Muscle layer of duodenum (tissue), 2 donors: ENCODE data around the gene PCDHA2.
"Not testable (repeated sequence)": the region's sequence is repeated elsewhere in the genome, so short reads cannot be mapped to it uniquely, and the experiment has no call there.

Experiments used
- H3K27ac ChIP-seq: one replicate; pipeline ENCODE4 v1.7.0; 2013; ENCODE audit warnings: mild to moderate bottlenecking, low read length
- H3K27me3 ChIP-seq: one replicate; pipeline ENCODE4 v1.7.0; 2013; ENCODE audit warnings: low read depth, mild to moderate bottlenecking, control low read depth, low read length
- H3K36me3 ChIP-seq, 2 donors: one replicate each; pipeline ENCODE4 v1.7.0; 2013; ENCODE audit warnings: low read length in 2 of 2, control low read depth in 1 of 2, mild to moderate bottlenecking in 1 of 2; ENCODE audit not compliant: insufficient read depth in 2 of 2, control insufficient read depth in 1 of 2
- H3K4me1 ChIP-seq, 2 donors: one replicate each; pipeline ENCODE4 v1.7.0; 2013; ENCODE audit warnings: low read length in 2 of 2, mild to moderate bottlenecking in 2 of 2, control low read depth in 1 of 2, moderate library complexity in 1 of 2; ENCODE audit not compliant: insufficient read depth in 2 of 2, control insufficient read depth in 1 of 2
- H3K4me3 ChIP-seq, 2 donors: one replicate each; pipeline ENCODE4 v1.7.0; 2013; ENCODE audit warnings: low read length in 2 of 2, low read depth in 1 of 2, mild to moderate bottlenecking in 1 of 2
- H3K9me3 ChIP-seq, 2 donors: one replicate each; pipeline ENCODE4 v1.7.0; 2013; ENCODE audit warnings: low read length in 2 of 2, control low read depth in 1 of 2, mild to moderate bottlenecking in 1 of 2; ENCODE audit not compliant: control insufficient read depth in 1 of 2
- donor health status: healthy.

Gene PCDHA2

DNA sequence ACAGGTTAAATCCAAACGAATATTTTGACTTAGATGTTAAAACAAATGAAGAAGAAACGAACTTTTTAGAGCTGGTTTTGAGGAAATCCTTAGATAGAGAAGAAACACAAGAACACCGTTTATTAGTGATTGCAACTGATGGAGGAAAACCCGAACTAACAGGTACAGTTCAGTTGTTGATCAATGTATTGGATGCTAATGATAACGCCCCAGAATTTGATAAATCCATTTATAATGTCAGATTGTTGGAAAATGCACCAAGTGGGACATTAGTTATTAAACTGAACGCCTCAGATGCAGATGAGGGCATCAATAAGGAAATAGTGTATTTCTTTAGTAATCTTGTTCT lies 27.6 kb downstream of the PCDHA2 start:
- Histone ChIP-seq H3K27me3 (no peaks in the 10 kb centered on the region), H3K27ac (no peak overlapping the region), H3K4me3 (no peak overlapping the region), H3K4me1 (no peaks in the 10 kb centered on the region), H3K36me3 (no peaks in the 10 kb centered on the region), H3K9me3 (peaks cover 0 to 20% of the 10 kb centered on the region in 2 donors)

DNA sequence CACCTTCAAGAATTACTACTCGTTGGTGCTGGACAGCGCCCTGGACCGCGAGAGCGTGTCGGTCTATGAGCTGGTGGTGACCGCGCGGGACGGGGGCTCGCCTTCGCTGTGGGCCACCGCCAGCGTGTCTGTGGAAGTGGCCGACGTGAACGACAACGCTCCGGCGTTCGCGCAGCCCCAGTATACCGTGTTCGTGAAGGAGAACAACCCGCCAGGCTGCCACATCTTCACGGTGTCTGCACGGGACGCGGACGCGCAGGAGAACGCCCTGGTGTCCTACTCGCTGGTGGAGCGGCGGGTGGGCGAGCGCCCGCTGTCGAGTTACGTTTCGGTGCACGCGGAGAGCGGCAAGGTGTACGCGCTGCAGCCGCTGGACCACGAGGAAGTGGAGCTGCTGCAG lies 28.3 kb downstream of the PCDHA2 start:
- H3K27ac ChIP-seq, H3K36me3 ChIP-seq, H3K4me1 ChIP-seq, H3K27me3 ChIP-seq: not testable (repeated sequence)
- Histone ChIP-seq H3K9me3 (peaks cover 0 to 24% of the 10 kb centered on the region in 2 donors), H3K4me3 (peak overlapping the region in 1 of 2 donors; percentile 24)

DNA sequence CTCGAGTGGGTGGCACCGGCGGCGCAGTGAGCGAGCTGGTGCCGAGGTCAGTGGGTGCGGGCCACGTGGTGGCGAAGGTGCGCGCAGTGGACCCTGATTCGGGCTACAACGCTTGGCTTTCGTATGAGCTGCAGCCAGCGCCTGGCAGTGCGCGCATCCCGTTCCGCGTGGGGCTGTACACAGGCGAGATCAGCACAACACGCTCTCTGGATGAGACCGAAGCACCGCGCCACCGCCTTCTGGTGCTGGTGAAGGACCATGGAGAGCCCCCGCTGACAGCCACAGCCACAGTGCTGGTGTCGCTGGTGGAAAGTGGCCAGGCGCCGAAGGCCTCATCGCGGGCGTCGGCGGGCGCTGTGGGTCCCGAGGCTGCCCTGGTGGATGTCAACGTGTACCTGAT lies 28.8 kb downstream of the PCDHA2 start:
- no peaks in the 10 kb centered on the region for H3K27me3 ChIP-seq
- peaks cover 0 to 29% of the 10 kb centered on the region in 2 donors for H3K9me3 ChIP-seq
- H3K36me3 ChIP-seq: no peaks in the 10 kb centered on the region
- no peaks in the 10 kb centered on the region for H3K4me1 ChIP-seq
- H3K4me3 ChIP-seq: peak overlapping the region in 1 of 2 donors; percentile 24
- no peak overlapping the region for H3K27ac ChIP-seq

DNA sequence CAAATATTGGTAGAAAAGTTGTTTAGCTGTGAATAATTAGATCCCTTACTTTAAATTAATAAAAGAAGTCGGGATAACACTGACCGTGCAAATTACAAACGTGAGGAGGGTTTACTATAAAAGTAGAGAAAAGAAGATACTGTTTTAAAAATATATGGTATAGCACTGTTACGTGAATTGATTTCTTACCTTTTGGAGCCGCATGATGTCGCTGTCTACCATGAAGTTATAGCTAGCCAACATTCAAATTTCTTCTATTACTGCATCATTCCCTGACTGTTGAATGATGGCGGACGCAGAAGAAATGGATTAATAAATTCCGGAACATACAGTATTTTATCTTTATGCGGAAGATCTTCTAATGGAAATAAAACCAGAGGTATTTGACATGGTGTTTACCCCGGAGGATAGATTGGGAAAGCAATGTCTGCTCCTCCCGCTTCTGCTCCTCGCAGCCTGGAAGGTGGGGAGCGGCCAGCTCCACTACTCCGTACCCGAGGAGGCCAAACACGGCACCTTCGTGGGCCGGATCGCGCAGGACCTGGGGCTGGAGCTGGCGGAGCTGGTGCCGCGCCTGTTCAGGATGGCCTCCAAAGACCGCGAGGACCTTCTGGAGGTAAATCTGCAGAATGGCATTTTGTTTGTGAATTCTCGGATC lies 33.2 kb downstream of the PCDHA2 start, which contains the start of gene PCDHA6:
Gene PCDHA6 (plus strand): TSS at position 257 of the 658 bp plus-strand sequence. CDS start 132 bp downstream, at position 389.
- peaks cover 7 to 37% of the 10 kb centered on the region in 2 donors for H3K9me3 ChIP-seq
- no peak within 1 kb of the TSS for H3K27ac ChIP-seq
- H3K4me3 ChIP-seq: peak within 1 kb of the TSS in 1 of 2 donors; percentile 44
- H3K27me3 ChIP-seq: no peaks in the 10 kb centered on the region
- no peaks in the 10 kb centered on the region for H3K36me3 ChIP-seq
- H3K4me1 ChIP-seq: no peaks in the 10 kb centered on the region

DNA sequence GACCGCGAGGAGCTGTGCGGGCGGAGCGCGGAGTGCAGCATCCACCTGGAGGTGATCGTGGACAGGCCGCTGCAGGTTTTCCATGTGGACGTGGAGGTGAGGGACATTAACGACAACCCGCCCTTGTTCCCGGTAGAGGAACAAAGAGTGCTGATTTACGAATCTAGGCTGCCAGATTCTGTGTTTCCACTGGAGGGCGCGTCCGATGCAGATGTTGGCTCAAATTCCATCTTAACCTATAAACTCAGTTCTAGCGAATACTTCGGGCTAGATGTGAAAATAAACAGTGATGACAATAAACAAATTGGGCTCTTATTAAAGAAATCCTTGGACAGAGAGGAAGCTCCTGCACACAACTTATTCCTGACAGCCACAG lies 33.7 kb downstream of the PCDHA2 start:
- H3K4me3 ChIP-seq: peak overlapping the region in 1 of 2 donors; percentile 44
- H3K4me1 ChIP-seq: no peaks in the 10 kb centered on the region
- H3K27me3 ChIP-seq: no peaks in the 10 kb centered on the region
- H3K27ac ChIP-seq: no peak overlapping the region
- H3K9me3 ChIP-seq: peaks cover 7 to 33% of the 10 kb centered on the region in 2 donors
- no peaks in the 10 kb centered on the region for H3K36me3 ChIP-seq

DNA sequence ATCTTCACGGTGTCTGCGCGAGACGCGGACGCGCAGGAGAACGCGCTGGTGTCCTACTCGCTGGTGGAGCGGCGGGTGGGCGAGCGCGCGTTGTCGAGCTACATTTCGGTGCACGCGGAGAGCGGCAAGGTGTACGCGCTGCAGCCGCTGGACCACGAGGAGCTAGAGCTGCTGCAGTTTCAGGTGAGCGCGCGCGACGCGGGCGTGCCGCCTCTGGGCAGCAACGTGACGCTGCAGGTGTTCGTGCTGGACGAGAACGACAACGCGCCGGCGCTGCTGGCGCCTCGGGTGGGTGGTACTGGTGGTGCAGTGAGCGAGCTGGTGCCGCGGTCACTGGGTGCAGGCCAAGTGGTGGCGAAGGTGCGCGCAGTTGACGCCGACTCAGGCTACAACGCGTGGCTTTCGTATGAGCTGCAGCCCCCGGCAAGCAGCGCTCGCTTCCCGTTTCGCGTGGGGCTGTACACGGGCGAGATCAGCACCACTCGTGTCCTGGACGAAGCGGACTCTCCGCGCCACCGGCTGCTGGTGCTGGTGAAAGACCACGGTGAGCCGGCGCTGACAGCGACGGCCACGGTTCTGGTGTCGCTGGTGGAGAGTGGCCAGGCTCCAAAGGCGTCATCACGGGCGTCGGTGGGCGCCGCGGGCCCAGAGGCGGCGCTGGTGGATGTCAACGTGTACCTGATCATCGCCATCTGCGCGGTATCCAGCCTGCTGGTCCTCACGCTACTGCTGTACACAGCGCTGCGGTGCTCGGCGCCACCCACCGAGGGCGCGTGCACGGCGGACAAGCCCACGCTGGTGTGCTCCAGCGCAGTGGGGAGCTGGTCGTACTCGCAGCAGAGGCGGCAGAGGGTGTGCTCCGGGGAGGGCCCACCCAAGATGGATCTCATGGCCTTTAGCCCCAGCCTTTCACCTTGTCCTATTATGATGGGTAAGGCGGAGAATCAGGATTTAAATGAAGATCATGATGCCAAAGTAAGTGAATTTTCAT lies 35.2 kb downstream of the PCDHA2 start:
- H3K36me3 ChIP-seq, H3K27me3 ChIP-seq, H3K4me1 ChIP-seq, H3K27ac ChIP-seq: not testable (repeated sequence)
- peak overlapping the region in 1 of 2 donors; percentile 32 for H3K4me3 ChIP-seq
- H3K9me3 ChIP-seq: peaks cover 7 to 31% of the 10 kb centered on the region in 2 donors

GRCh38 chr5:140833993-140834392 lies 39.3 kb downstream of the PCDHA2 start, which contains the start of gene PCDHA7:
PCDHA7 (plus strand) TSS chr5:140834269; CDS start chr5:140834384, 115 bp downstream.
- Histone ChIP-seq H3K27ac (no peak within 1 kb of the TSS), H3K9me3 (peaks cover 7 to 35% of the 10 kb centered on the region in 2 donors), H3K27me3 (no peaks in the 10 kb centered on the region), H3K4me3 (peak within 1 kb of the TSS in 1 of 2 donors; percentile 30), H3K36me3 (no peaks in the 10 kb centered on the region), H3K4me1 (no peaks in the 10 kb centered on the region)

- Histone ChIP-seq H3K9me3 (peaks cover 7 to 34% of the 10 kb centered on the region in 2 donors), H3K4me3 (peak overlapping the region in 1 of 2 donors; percentile 30)
- H3K27me3 ChIP-seq, H3K27ac ChIP-seq, H3K4me1 ChIP-seq, H3K36me3 ChIP-seq: not testable (repeated sequence)
Observed at GRCh38 chr5:140834439-140835008, 39.9 kb downstream of the PCDHA2 start.

DNA sequence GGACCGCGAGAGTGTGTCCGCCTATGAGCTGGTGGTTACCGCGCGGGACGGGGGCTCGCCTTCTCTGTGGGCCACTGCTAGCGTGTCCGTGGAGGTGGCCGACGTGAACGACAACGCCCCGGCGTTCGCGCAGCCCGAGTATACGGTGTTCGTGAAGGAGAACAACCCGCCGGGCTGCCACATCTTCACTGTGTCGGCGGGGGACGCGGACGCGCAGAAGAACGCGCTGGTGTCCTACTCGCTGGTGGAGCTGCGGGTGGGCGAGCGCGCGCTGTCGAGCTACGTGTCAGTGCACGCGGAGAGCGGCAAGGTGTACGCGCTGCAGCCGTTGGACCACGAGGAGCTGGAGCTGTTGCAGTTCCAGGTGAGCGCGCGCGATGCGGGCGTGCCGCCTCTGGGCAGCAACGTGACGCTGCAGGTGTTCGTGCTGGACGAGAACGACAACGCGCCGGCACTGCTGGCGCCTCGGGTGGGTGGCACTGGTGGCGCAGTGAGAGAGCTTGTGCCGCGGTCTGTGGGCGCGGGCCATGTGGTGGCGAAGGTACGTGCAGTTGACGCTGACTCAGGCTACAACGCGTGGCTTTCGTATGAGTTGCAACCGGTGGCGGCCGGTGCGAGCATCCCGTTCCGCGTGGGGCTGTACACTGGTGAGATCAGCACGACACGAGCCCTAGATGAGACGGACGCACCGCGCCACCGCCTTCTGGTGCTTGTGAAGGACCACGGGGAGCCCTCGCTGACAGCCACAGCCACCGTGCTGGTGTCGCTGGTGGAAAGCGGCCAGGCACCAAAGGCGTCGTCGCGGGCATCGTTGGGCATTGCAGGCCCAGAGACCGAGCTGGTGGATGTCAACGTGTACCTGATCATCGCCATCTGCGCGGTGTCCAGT lies 41.2 kb downstream of the PCDHA2 start:
- peaks cover 3% of the 10 kb centered on the region for H3K27me3 ChIP-seq
- no peaks in the 10 kb centered on the region for H3K4me1 ChIP-seq
- H3K4me3 ChIP-seq: peak overlapping the region in 1 of 2 donors; percentile 20
- peaks cover 11 to 26% of the 10 kb centered on the region in 2 donors for H3K9me3 ChIP-seq
- no peaks in the 10 kb centered on the region for H3K36me3 ChIP-seq
- H3K27ac ChIP-seq: no peak overlapping the region

- H3K36me3 ChIP-seq: no peaks in the 10 kb centered on the region
- peak within 1 kb of the TSS in 1 of 2 donors; percentile 42 for H3K4me3 ChIP-seq
Observed at GRCh38 chr5:140840978-140841962, 46.6 kb downstream of the PCDHA2 start, which contains the start of gene PCDHA8. PCDHA8 (plus strand) TSS chr5:140841187; CDS start chr5:140841322, 135 bp downstream.

More at GRCh38 chr5:140840978-140841962, 46.6 kb downstream of the PCDHA2 start, which contains the start of gene PCDHA8:
- Histone ChIP-seq H3K27ac (no peak within 1 kb of the TSS), H3K27me3 (peaks cover 3% of the 10 kb centered on the region), H3K4me1 (peaks cover 0 to 4% of the 10 kb centered on the region in 2 donors), H3K9me3 (peaks cover 4 to 7% of the 10 kb centered on the region in 2 donors)
